ENCODE measurements around the gene SREBF1. TPM values are rescaled to one million over a fixed set of nuclear protein-coding genes. Genes with fewer than 3 reads are reported as not detected.

Gene SREBF1
- total RNA-seq, 3 donors from 2014 or later, result 161 to 179 (median 170) TPM

- intact Hi-C loops (cut with DNase I, micrococcal nuclease), result no loop called here
- ATAC-seq (no peak), DNase-seq (peak in 2 of 3 donors; percentile 60 to 67)
- H3K4me3 ChIP-seq, result no peak overlapping the region
- H3K4me1 ChIP-seq (ENCODE audit: low read depth), result peaks cover 79% of the 10 kb centered on the region
- no peaks in the 10 kb centered on the region for H3K36me3 ChIP-seq (ENCODE audit: low read depth)
- no peaks in the 10 kb centered on the region for H3K9me3 ChIP-seq
- TF ChIP-seq CTCF (IDR thresholded peaks at IDR 0.05), result no peak
Observed at GRCh38 chr17:17822189-17822588, 14.6 kb downstream of the SREBF1 start.

- Histone ChIP-seq H3K36me3 (ENCODE audit: low read depth) (peaks cover 7% of the 10 kb centered on the region), H3K4me3 (no peak overlapping the region), H3K4me1 (ENCODE audit: low read depth) (peaks cover 65% of the 10 kb centered on the region), H3K9me3 (no peaks in the 10 kb centered on the region)
- intact Hi-C loops (cut with DNase I, micrococcal nuclease), result no loop called here
- DNase-seq (peak in 1 of 3 donors; percentile 16), ATAC-seq (no peak)
- no peak for TF ChIP-seq CTCF (IDR thresholded peaks at IDR 0.05)
Observed at GRCh38 chr17:17820463-17821158, 16.2 kb downstream of the SREBF1 start.

- DNase-seq, result no peak
- intact Hi-C loops (cut with DNase I, micrococcal nuclease), result no loop called here
- Histone ChIP-seq H3K4me3 (no peak overlapping the region), H3K9me3 (no peaks in the 10 kb centered on the region), H3K4me1 (ENCODE audit: low read depth) (peaks cover 59% of the 10 kb centered on the region), H3K36me3 (ENCODE audit: low read depth) (peaks cover 7% of the 10 kb centered on the region)
- TF ChIP-seq CTCF (IDR thresholded peaks at IDR 0.05), result no peak
- ATAC-seq, result no peak
Observed at GRCh38 chr17:17820046-17820445, 16.7 kb downstream of the SREBF1 start.

- no peak for TF ChIP-seq CTCF (IDR thresholded peaks at IDR 0.05)
- ATAC-seq, result peak; percentile 42
- DNase-seq, result peak; percentile 79 to 88 (median 80)
- intact Hi-C loops (cut with DNase I, micrococcal nuclease), result no loop called here
- Histone ChIP-seq H3K36me3 (ENCODE audit: low read depth) (peaks cover 7% of the 10 kb centered on the region), H3K4me1 (ENCODE audit: low read depth) (peaks cover 55% of the 10 kb centered on the region), H3K9me3 (no peaks in the 10 kb centered on the region), H3K4me3 (no peak overlapping the region)
Observed at GRCh38 chr17:17819561-17819995, 17.2 kb downstream of the SREBF1 start.

GRCh38 chr17:17819111-17819510, 17.7 kb downstream of the SREBF1 start:
- ATAC-seq, result no peak
- intact Hi-C loops (cut with DNase I, micrococcal nuclease), result no loop called here
- peak in 1 of 3 donors; percentile 23 for DNase-seq
- H3K4me3 ChIP-seq, result no peak overlapping the region
- peaks cover 50% of the 10 kb centered on the region for H3K4me1 ChIP-seq (ENCODE audit: low read depth)
- H3K36me3 ChIP-seq (ENCODE audit: low read depth), result peaks cover 7% of the 10 kb centered on the region
- no peaks in the 10 kb centered on the region for H3K9me3 ChIP-seq
- no peak for TF ChIP-seq CTCF (IDR thresholded peaks at IDR 0.05)
